SK-N-SH treated with all-trans-retinoic acid at 6 μM for 48 hours (cell line): ENCODE measurements around the gene CACNB2.
"Not testable (repeated sequence)": the region's sequence is repeated elsewhere in the genome, so short reads cannot be mapped to it uniquely, and the experiment has no call there.

ENCODE experiments used
- ATAC-seq: fragments of 200-7000 bp; cut with Tn5 transposase; 3 replicates; pipeline ENCODE4 v1.9.1; 2020; ENCODE audit warnings: mild to moderate bottlenecking, moderate library complexity
- ARNTL ChIP-seq: fragments of 450-650 bp; formaldehyde crosslinking; IDR thresholded peaks from 2 replicates; pipeline ENCODE4 v1.5.0; 2020; ENCODE audit warnings: low read depth, mild to moderate bottlenecking, moderate library complexity, borderline replicate concordance
- BACH2 ChIP-seq: fragments of 250-450 bp; sonication (Bioruptor Pico); IDR thresholded peaks from 2 replicates; pipeline ENCODE4 v1.9.0; 2021; ENCODE audit warnings: mild to moderate bottlenecking, borderline replicate concordance
- CREB5 ChIP-seq: fragments of 250-450 bp; sonication (Bioruptor Pico); IDR thresholded peaks from 2 replicates; pipeline ENCODE4 v1.5.1; 2020; ENCODE audit warnings: low read depth, mild to moderate bottlenecking, moderate library complexity
- CSDC2 ChIP-seq: fragments of 250-450 bp; sonication (Bioruptor Pico); IDR thresholded peaks from 2 replicates; pipeline ENCODE4 v1.5.0; 2020; ENCODE audit warnings: mild to moderate bottlenecking, moderate library complexity
- CSRNP3 ChIP-seq: fragments of 250-450 bp; sonication (Bioruptor Pico); IDR thresholded peaks from 2 replicates; pipeline ENCODE4 v1.5.1; 2021; ENCODE audit warnings: mild to moderate bottlenecking, moderate library complexity
- ESRRG ChIP-seq: fragments of 250-450 bp; sonication (Bioruptor Pico); IDR thresholded peaks from 2 replicates; pipeline ENCODE4 v1.6.1; 2021; ENCODE audit warnings: mild to moderate bottlenecking
- GLIS3 ChIP-seq: fragments of 250-450 bp; sonication (Bioruptor Pico); IDR thresholded peaks from 2 replicates; pipeline ENCODE4 v1.5.0; 2020; ENCODE audit warnings: mild to moderate bottlenecking, moderate library complexity
- ISL1 ChIP-seq: fragments of 250-450 bp; sonication (Bioruptor Pico); IDR thresholded peaks from 2 replicates; pipeline ENCODE4 v2.1.2; 2022; ENCODE audit warnings: mild to moderate bottlenecking, moderate library complexity
- OSR1 ChIP-seq: fragments of 250-450 bp; sonication (Bioruptor Pico); IDR thresholded peaks from 2 replicates; pipeline ENCODE4 v1.8.0; 2022; ENCODE audit warnings: moderate library complexity, mild to moderate bottlenecking, inconsistent platforms
- PATZ1 ChIP-seq: fragments of 250-450 bp; sonication (Bioruptor Pico); IDR thresholded peaks from 2 replicates; pipeline ENCODE4 v1.8.0; 2020; ENCODE audit warnings: mild to moderate bottlenecking, moderate library complexity, borderline replicate concordance
- POU6F1 ChIP-seq: fragments of 250-450 bp; sonication (Bioruptor Pico); IDR thresholded peaks from 2 replicates; pipeline ENCODE4 v1.8.0; 2021; ENCODE audit warnings: low read depth, mild to moderate bottlenecking, moderate library complexity, borderline replicate concordance
- PPARA ChIP-seq: fragments of 250-450 bp; sonication (Bioruptor Pico); IDR thresholded peaks from 2 replicates; pipeline ENCODE4 v1.5.0; 2020; ENCODE audit warnings: mild to moderate bottlenecking, borderline replicate concordance
- RARB ChIP-seq: fragments of 250-450 bp; sonication (Bioruptor Pico); IDR thresholded peaks from 2 replicates; pipeline ENCODE4 v1.8.0; 2021; ENCODE audit warnings: mild to moderate bottlenecking, moderate library complexity
- TCF4 ChIP-seq: fragments of 250-450 bp; sonication (Bioruptor Pico); IDR thresholded peaks from 2 replicates; pipeline ENCODE4 v1.8.0; 2021; ENCODE audit warnings: mild to moderate bottlenecking, moderate library complexity, borderline replicate concordance
- TSHZ2 ChIP-seq: fragments of 250-450 bp; sonication (Bioruptor Pico); IDR thresholded peaks from 2 replicates; pipeline ENCODE4 v1.5.0; 2020; ENCODE audit warnings: mild to moderate bottlenecking, moderate library complexity
- ZC3H10 ChIP-seq: fragments of 250-450 bp; sonication (Bioruptor Pico); IDR thresholded peaks from 2 replicates; pipeline ENCODE4 v1.5.1; 2021; ENCODE audit warnings: mild to moderate bottlenecking, moderate library complexity
- ZFP3 ChIP-seq: fragments of 250-450 bp; sonication (Bioruptor Pico); IDR thresholded peaks from 2 replicates; pipeline ENCODE4 v1.5.0; 2020; ENCODE audit warnings: mild to moderate bottlenecking, moderate library complexity
- ZFP30 ChIP-seq: fragments of 450-650 bp; formaldehyde crosslinking; IDR thresholded peaks from 2 replicates; pipeline ENCODE4 v1.5.0; 2022; ENCODE audit warnings: mild to moderate bottlenecking, moderate library complexity
- ZNF565 ChIP-seq: fragments of 450-650 bp; formaldehyde crosslinking; conservative IDR thresholded peaks from 2 replicates; pipeline ENCODE4 v1.5.0; 2020; ENCODE audit warnings: low read depth, mild to moderate bottlenecking, moderate library complexity

CACNB2 gene

GRCh38 chr10:18436902-18437301 lies 296.7 kb downstream of the CACNB2 start:
- TF ChIP-seq ESRRG (CRISPR knock-in tag) (no peak), BACH2 (CRISPR knock-in tag) (no peak), GLIS3 (no peak), ZC3H10 (no peak)
- no peak for ATAC-seq

- no peak for ATAC-seq
- no peak for TF ChIP-seq ZNF565 (CRISPR knock-in tag)
Observed at GRCh38 chr10:18437486-18437885, 297.3 kb downstream of the CACNB2 start.

GRCh38 chr10:18438361-18439126 lies 298.3 kb downstream of the CACNB2 start:
- no peak for ATAC-seq
- TF ChIP-seq ZFP30 (CRISPR knock-in tag) (no peak), CSDC2 (no peak), ESRRG (CRISPR knock-in tag) (no peak)

GRCh38 chr10:18439601-18440000 lies 299.4 kb downstream of the CACNB2 start:
- no peak for ATAC-seq
- TF ChIP-seq POU6F1, result no peak
- no peak for TF ChIP-seq ARNTL (CRISPR knock-in tag)
- TF ChIP-seq RARB (CRISPR knock-in tag), result no peak
- TF ChIP-seq TCF4 (CRISPR knock-in tag), result no peak
- no peak for TF ChIP-seq ZFP30 (CRISPR knock-in tag)
- no peak for TF ChIP-seq OSR1 (CRISPR knock-in tag)
- TF ChIP-seq ZC3H10, result no peak
- no peak for TF ChIP-seq TSHZ2 (CRISPR knock-in tag)
- no peak for TF ChIP-seq ISL1
- no peak for TF ChIP-seq ZFP3 (CRISPR knock-in tag)
- no peak for TF ChIP-seq CREB5
- no peak for TF ChIP-seq GLIS3
- no peak for TF ChIP-seq ESRRG (CRISPR knock-in tag)
- no peak for TF ChIP-seq PATZ1 (CRISPR knock-in tag)
- no peak for TF ChIP-seq CSRNP3 (CRISPR knock-in tag)
- TF ChIP-seq PPARA (CRISPR knock-in tag), result no peak

- not testable (repeated sequence) for ATAC-seq
Observed at GRCh38 chr10:18445635-18446034, 305.4 kb downstream of the CACNB2 start.
